Measurements from ENCODE around the gene HAO2. TPM values are rescaled to one million over a fixed set of nuclear protein-coding genes. Genes with fewer than 3 reads are reported as not detected.
"Not testable (repeated sequence)": the region's sequence is repeated elsewhere in the genome, so short reads cannot be mapped to it uniquely, and the experiment has no call there.

Gene HAO2
- total RNA-seq, 2 donors from 2014 or later, result not detected

- H3K27ac Mint-ChIP-seq, result no peak overlapping the region
- DNase-seq, result no peak
- H3K4me3 Mint-ChIP-seq, result no peak overlapping the region
- H3K9me3 ChIP-seq (ENCODE audit: control insufficient read depth, low read length, poor library complexity, severe bottlenecking), result no peaks in the 10 kb centered on the region
- ATAC-seq, result no peak
- peaks cover 2% of the 10 kb centered on the region for H3K36me3 Mint-ChIP-seq (ENCODE audit: low read depth)
- H3K4me1 Mint-ChIP-seq, result peaks cover 5% of the 10 kb centered on the region
- peaks cover 23% of the 10 kb centered on the region for H3K27me3 Mint-ChIP-seq
Measured at GRCh38 chr1:119375366-119375765, 6.8 kb downstream of the HAO2 start.

DNA sequence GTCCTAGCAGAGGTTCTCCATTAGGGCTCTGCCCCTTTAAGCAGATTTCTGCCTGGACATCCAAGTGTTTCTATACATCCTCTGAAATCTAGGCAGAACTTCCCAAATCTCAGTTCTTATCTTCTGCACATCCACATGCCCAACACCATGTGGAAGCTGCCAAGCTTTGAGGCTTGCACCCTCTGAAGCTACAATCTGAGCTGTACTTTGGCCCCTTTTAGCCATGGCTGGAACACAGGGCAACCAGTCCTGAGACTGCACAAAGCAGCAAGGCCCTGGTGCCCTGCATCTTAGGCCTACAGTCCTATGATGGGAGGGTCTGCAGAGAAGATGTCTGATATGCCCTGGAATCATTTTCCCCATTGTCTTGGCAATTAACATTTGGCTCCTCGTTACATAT, 8.0 kb downstream of the HAO2 start:
- H3K4me3 Mint-ChIP-seq, result no peak overlapping the region
- H3K36me3 Mint-ChIP-seq (ENCODE audit: low read depth), result peaks cover 2% of the 10 kb centered on the region
- peaks cover 5% of the 10 kb centered on the region for H3K4me1 Mint-ChIP-seq
- H3K27me3 Mint-ChIP-seq, result peaks cover 15% of the 10 kb centered on the region
- no peak for DNase-seq
- no peak for ATAC-seq
- H3K27ac Mint-ChIP-seq, result no peak overlapping the region
- H3K9me3 ChIP-seq (ENCODE audit: control insufficient read depth, low read length, poor library complexity, severe bottlenecking), result no peaks in the 10 kb centered on the region

DNA sequence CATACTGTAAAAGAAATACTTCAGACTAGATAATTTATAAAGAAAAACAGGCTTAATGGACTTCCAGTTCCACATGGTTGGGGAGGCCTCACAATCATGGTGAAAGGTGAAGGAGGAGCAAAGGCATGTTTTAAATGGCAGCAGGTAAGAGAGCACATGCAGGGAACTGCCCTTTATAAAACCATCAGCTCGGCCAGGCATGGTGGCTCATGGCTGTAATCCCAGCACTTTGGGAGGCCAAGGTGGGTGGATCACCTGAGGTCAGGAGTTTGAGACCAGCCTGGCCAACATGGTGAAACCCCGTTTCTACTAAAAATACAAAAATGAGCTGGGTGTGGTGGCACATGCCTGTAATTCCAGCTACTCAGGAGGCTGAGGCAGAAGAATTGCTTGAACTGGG, 9.0 kb downstream of the HAO2 start:
- peaks cover 15% of the 10 kb centered on the region for H3K27me3 Mint-ChIP-seq
- not testable (repeated sequence) for H3K9me3 ChIP-seq (ENCODE audit: control insufficient read depth, low read length, poor library complexity, severe bottlenecking)

DNA sequence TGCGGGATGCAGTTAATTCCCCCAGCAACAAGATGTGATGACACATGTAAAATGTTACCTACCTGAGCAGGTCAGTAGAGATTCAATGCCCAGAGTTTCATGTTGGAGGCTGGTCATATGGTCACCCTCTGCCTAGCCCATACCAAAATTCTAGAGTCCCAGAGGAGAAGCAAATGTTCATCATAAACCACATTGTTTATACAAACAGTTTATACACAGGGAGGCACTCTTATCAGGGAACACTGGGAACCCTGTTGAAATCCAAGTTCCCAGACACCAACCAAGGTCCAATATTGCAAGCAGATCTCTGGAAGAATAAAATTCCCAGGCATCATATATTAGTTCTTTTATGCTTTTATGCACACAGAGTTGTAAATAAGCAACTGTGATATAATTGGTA, 10.5 kb downstream of the HAO2 start:
- no peak for DNase-seq
- Mint-ChIP-seq H3K4me1 (peaks cover 3% of the 10 kb centered on the region), H3K36me3 (ENCODE audit: low read depth) (peaks cover 2% of the 10 kb centered on the region), H3K27me3 (peaks cover 13% of the 10 kb centered on the region), H3K27ac (no peak overlapping the region), H3K4me3 (no peak overlapping the region)
- no peak for ATAC-seq
- H3K9me3 ChIP-seq (ENCODE audit: control insufficient read depth, low read length, poor library complexity, severe bottlenecking), result no peaks in the 10 kb centered on the region

More for the DNA sequence above, 9.0 kb downstream of the HAO2 start:
- DNase-seq; H3K4me1 Mint-ChIP-seq; H3K36me3 Mint-ChIP-seq (ENCODE audit: low read depth); ATAC-seq; H3K4me3 Mint-ChIP-seq; H3K27ac Mint-ChIP-seq: not testable (repeated sequence)

- H3K27ac Mint-ChIP-seq, result no peak overlapping the region
- H3K4me1 Mint-ChIP-seq, result no peaks in the 10 kb centered on the region
- no peak overlapping the region for H3K4me3 Mint-ChIP-seq
- no peak for DNase-seq
- peaks cover 9% of the 10 kb centered on the region for H3K27me3 Mint-ChIP-seq
- H3K9me3 ChIP-seq (ENCODE audit: control insufficient read depth, low read length, poor library complexity, severe bottlenecking), result no peaks in the 10 kb centered on the region
- H3K36me3 Mint-ChIP-seq (ENCODE audit: low read depth), result no peaks in the 10 kb centered on the region
- no peak for ATAC-seq
Measured at GRCh38 chr1:119380304-119380703, 11.7 kb downstream of the HAO2 start.

DNA sequence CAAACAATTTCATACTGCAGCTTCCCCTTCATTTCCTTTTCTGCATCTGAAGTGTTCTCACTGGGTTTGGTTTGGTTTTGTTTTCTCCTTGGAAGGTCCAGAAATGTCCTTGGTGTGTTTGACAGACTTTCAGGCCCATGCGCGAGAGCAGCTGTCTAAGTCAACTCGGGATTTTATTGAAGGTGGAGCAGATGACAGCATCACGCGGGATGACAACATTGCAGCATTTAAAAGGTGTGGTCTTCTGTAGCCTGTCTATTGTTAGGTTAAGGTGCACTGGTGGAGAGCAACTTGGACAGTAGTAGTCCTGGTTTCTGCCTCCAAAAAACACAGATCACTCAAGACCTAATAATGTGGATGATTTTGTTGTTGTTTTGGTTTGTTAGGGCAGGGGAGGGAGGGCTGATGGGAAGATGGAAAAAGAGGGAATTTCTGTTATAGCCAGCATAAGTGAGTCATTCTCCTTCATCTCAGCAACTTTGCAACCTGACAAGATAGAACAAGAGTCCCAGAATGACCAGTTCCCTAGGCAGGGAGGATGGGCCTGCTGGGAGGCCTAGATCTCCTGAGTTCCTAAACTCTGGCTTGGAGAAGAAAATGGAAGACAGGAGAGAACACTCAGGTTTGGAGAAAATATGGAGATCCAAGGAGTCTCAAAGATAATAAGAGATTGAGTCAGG, 12.5 kb downstream of the HAO2 start:
- no peaks in the 10 kb centered on the region for H3K4me1 Mint-ChIP-seq
- no peak overlapping the region for H3K27ac Mint-ChIP-seq
- no peaks in the 10 kb centered on the region for H3K9me3 ChIP-seq (ENCODE audit: control insufficient read depth, low read length, poor library complexity, severe bottlenecking)
- peak overlapping the region; percentile 62 for H3K4me3 Mint-ChIP-seq
- H3K36me3 Mint-ChIP-seq (ENCODE audit: low read depth), result no peaks in the 10 kb centered on the region
- ATAC-seq (no peak), DNase-seq (no peak)
- H3K27me3 Mint-ChIP-seq, result peaks cover 12% of the 10 kb centered on the region

DNA sequence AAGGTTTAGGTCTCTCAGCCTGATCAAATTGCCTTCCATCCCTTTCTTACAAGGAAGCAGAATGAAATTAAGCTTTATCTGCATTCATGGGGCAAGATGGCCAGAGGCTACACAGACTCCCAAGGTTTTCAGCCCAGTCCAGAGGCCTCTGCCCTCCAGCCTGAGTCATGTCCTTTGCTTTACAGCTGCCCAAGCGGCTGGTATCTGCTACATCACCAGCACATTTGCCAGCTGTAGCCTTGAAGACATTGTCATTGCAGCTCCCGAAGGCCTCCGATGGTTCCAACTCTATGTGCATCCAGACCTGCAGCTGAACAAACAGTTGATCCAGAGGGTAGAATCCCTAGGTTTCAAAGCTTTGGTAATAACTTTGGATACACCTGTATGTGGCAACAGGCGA, 16.0 kb downstream of the HAO2 start:
- H3K4me3 Mint-ChIP-seq, result no peak overlapping the region
- DNase-seq (no peak), ATAC-seq (no peak)
- no peaks in the 10 kb centered on the region for H3K9me3 ChIP-seq (ENCODE audit: control insufficient read depth, low read length, poor library complexity, severe bottlenecking)
- H3K27me3 Mint-ChIP-seq, result peaks cover 17% of the 10 kb centered on the region
- no peak overlapping the region for H3K27ac Mint-ChIP-seq
- no peaks in the 10 kb centered on the region for H3K36me3 Mint-ChIP-seq (ENCODE audit: low read depth)
- H3K4me1 Mint-ChIP-seq, result no peaks in the 10 kb centered on the region

- no peak for DNase-seq
Measured at GRCh38 chr1:119385650-119386049, 17.1 kb downstream of the HAO2 start.

DNA sequence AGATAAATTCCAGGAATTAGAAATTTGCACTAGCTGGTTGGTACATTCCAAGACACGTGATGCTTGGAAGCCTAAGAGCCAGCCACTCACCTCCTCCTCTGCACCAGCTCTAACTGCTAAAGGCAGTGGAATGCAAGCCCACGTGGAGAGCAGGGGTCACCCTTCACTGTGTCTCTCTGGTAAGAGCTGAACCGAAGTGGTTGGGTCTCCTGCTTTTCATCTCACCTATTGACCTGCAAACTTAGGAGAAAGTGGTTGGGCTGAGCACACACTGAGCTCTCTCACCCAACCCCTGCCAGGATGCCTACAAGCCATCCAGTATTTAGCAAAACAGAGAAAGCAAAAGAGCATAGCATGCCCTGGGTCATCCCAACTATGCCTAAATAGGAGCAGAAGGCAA, 19.3 kb downstream of the HAO2 start:
- Mint-ChIP-seq H3K27me3 (peaks cover 15% of the 10 kb centered on the region), H3K27ac (no peak overlapping the region), H3K4me3 (no peak overlapping the region), H3K4me1 (no peaks in the 10 kb centered on the region), H3K36me3 (ENCODE audit: low read depth) (no peaks in the 10 kb centered on the region)
- DNase-seq, result no peak
- no peaks in the 10 kb centered on the region for H3K9me3 ChIP-seq (ENCODE audit: control insufficient read depth, low read length, poor library complexity, severe bottlenecking)
- no peak for ATAC-seq

More at GRCh38 chr1:119385650-119386049, 17.1 kb downstream of the HAO2 start:
- no peaks in the 10 kb centered on the region for H3K4me1 Mint-ChIP-seq
- no peak for ATAC-seq
- H3K27ac Mint-ChIP-seq, result no peak overlapping the region
- no peak overlapping the region for H3K4me3 Mint-ChIP-seq
- H3K9me3 ChIP-seq (ENCODE audit: control insufficient read depth, low read length, poor library complexity, severe bottlenecking), result no peaks in the 10 kb centered on the region
- H3K27me3 Mint-ChIP-seq, result peaks cover 9% of the 10 kb centered on the region
- H3K36me3 Mint-ChIP-seq (ENCODE audit: low read depth), result no peaks in the 10 kb centered on the region

DNA sequence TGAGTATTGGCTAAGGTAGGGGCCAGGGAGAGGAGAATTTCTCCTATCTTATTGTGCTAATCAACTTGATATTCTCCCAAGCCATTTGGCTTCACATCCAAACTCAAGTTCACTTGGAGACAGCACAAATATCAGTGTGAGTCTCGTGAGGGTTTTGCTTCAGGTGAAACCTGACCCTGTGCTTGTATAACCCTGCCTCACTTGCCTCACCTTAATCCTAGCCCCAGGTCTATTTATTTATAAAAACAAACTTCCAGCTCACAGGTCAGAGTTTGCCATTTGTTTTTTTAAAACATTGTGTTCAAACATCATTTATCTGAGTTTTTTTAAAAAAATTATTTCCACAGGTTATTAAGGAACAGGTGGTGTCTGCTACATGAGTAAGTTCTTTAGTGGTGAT, 19.9 kb downstream of the HAO2 start:
- Mint-ChIP-seq H3K4me1 (no peaks in the 10 kb centered on the region), H3K4me3 (no peak overlapping the region), H3K27ac (no peak overlapping the region), H3K27me3 (peaks cover 15% of the 10 kb centered on the region), H3K36me3 (ENCODE audit: low read depth) (no peaks in the 10 kb centered on the region)
- DNase-seq, result no peak
- no peak for ATAC-seq
- H3K9me3 ChIP-seq (ENCODE audit: control insufficient read depth, low read length, poor library complexity, severe bottlenecking), result no peaks in the 10 kb centered on the region

DNA sequence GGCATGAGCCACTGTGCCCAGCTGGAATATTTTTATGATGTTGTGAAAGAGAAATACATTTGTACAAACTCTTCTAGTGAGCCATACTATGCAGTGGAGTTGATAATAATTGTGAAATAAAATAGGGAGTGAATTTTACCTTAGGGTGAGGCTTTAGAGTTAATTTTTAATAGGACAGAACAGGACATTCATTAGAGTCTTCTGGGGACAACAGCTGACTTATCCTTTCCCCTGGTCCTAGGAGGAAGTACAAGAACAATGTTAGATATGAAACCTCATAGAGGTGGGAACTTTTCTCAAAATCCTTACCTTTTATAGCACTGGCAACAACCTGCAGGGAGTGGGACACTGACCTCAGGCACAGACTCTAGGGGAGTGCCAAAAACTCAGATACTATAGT, 21.9 kb downstream of the HAO2 start:
- H3K27ac Mint-ChIP-seq, result no peak overlapping the region
- no peaks in the 10 kb centered on the region for H3K4me1 Mint-ChIP-seq
- DNase-seq, result no peak
- H3K4me3 Mint-ChIP-seq, result no peak overlapping the region
- no peak for ATAC-seq
- H3K27me3 Mint-ChIP-seq, result peaks cover 20% of the 10 kb centered on the region
- H3K36me3 Mint-ChIP-seq (ENCODE audit: low read depth), result no peaks in the 10 kb centered on the region
- no peaks in the 10 kb centered on the region for H3K9me3 ChIP-seq (ENCODE audit: control insufficient read depth, low read length, poor library complexity, severe bottlenecking)

DNA sequence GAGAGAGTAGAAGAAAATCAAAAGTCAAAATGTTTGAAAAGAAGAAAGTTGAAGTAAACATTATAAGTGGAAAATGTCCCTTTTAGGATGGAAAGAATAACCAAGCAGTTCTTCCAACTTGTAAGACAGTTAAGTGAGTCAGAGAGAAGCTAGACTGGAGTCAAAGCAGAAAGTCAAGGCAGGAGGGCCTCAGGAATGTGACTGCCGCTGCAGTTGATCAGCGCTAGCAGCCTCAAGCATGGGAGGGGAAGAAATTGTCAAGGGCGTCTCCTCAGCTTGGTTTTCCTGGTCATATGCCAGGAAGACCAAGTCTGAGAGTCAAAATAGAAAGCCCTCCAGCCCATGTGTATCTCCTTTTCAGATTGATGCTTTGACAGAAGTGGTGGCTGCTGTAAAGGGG, 23.2 kb downstream of the HAO2 start:
- no peaks in the 10 kb centered on the region for H3K36me3 Mint-ChIP-seq (ENCODE audit: low read depth)
- ATAC-seq (no peak), DNase-seq (no peak)
- no peak overlapping the region for H3K4me3 Mint-ChIP-seq
- no peak overlapping the region for H3K27ac Mint-ChIP-seq
- no peaks in the 10 kb centered on the region for H3K9me3 ChIP-seq (ENCODE audit: control insufficient read depth, low read length, poor library complexity, severe bottlenecking)
- H3K4me1 Mint-ChIP-seq, result no peaks in the 10 kb centered on the region
- H3K27me3 Mint-ChIP-seq, result peaks cover 11% of the 10 kb centered on the region

DNA sequence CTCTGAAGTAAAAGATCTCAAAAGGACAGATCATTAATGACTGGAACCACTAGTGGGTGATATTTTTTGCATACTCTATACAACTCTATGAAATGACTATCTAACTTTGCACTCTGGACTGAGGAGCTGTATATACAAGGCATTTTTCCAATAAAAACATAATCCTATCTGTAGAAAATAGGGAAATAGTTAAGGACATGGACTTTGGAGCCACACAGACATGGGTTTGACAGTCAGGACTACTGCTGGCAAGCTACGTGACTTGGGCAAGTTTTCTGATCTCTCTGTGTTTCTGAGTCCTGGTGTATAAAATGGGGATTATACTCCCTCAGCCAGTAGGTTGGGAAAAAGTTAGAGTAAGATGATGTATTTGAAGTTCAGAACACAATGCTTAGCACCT, 25.5 kb downstream of the HAO2 start:
- no peaks in the 10 kb centered on the region for H3K36me3 Mint-ChIP-seq (ENCODE audit: low read depth)

GRCh38 chr1:119396982-119397381, 28.4 kb downstream of the HAO2 start:
- no peaks in the 10 kb centered on the region for H3K9me3 ChIP-seq (ENCODE audit: control insufficient read depth, low read length, poor library complexity, severe bottlenecking)
- no peak for ATAC-seq
- Mint-ChIP-seq H3K27me3 (peaks cover 5% of the 10 kb centered on the region), H3K4me1 (no peaks in the 10 kb centered on the region), H3K27ac (no peak overlapping the region), H3K4me3 (no peak overlapping the region), H3K36me3 (ENCODE audit: low read depth) (no peaks in the 10 kb centered on the region)
- DNase-seq, result no peak

More for the DNA sequence above, 25.5 kb downstream of the HAO2 start:
- peaks cover 11% of the 10 kb centered on the region for H3K27me3 Mint-ChIP-seq
- H3K9me3 ChIP-seq (ENCODE audit: control insufficient read depth, low read length, poor library complexity, severe bottlenecking), result no peaks in the 10 kb centered on the region
- H3K27ac Mint-ChIP-seq, result no peak overlapping the region
- no peak for ATAC-seq
- no peak overlapping the region for H3K4me3 Mint-ChIP-seq
- H3K4me1 Mint-ChIP-seq, result no peaks in the 10 kb centered on the region
- DNase-seq, result no peak
